PC-3 (cell line): ENCODE measurements around the gene SUCO. TPM values are rescaled to one million over a fixed set of nuclear protein-coding genes. Genes with fewer than 3 reads are reported as not detected.

ENCODE experiments used
- ATAC-seq: fragments of 200-7000 bp; cut with Tn5 transposase; 2 replicates; pipeline ENCODE4 v1.9.1; 2020; ENCODE audit warnings: mild to moderate bottlenecking, moderate library complexity
- BruUV-seq: library from RNA; stranded (reverse); fragments of 400-500 nt; replicated peaks from 2 replicates; lab custom pipeline; 2021; lab: Mats Ljungman, UMichigan
- CTCF ChIA-PET: fragments of 300-600 bp; sonication (Branson Sonifier 250); formaldehyde crosslinking; loops from one replicate; lab custom pipeline; 2022; ENCODE audit warnings: antibody characterized with exemption; lab: Charles Lee
- POLR2A ChIA-PET: fragments of 300-600 bp; sonication (Branson Sonifier 250); formaldehyde crosslinking; loops from one replicate; lab custom pipeline; 2022; ENCODE audit warnings: antibody characterized with exemption; ENCODE audit not compliant: unreplicated experiment; lab: Charles Lee
- DNase-seq: peaks from one replicate; pipeline ENCODE4 v3.0.0-alpha.2; 2015
- H2AFZ ChIP-seq: fragments of 300-600 bp; sonication (generic); 2 replicates; pipeline ENCODE4 v1.6.0; 2016; ENCODE audit warnings: antibody characterized with exemption, low read length
- H3F3A ChIP-seq: fragments of 300-600 bp; sonication (generic); one replicate; pipeline ENCODE4 v1.6.0; 2017; ENCODE audit warnings: antibody characterized with exemption, low read length, control low read depth, mild to moderate bottlenecking; ENCODE audit not compliant: unreplicated experiment
- H3K27ac ChIP-seq: fragments of 300-600 bp; sonication (generic); 2 replicates; pipeline ENCODE4 v1.5.1; 2016; ENCODE audit warnings: mild to moderate bottlenecking, low read length
- H3K27me3 ChIP-seq: fragments of 300-600 bp; sonication (generic); 2 replicates; pipeline ENCODE4 v1.6.1; 2016; ENCODE audit warnings: low read length, mixed read lengths
- H3K36me3 ChIP-seq: fragments of 300-600 bp; sonication (generic); 2 replicates; pipeline ENCODE4 v1.6.1; 2016; ENCODE audit warnings: low read depth, mixed run types, low read length, mixed read lengths
- H3K4me1 ChIP-seq: fragments of 300-600 bp; sonication (generic); 2 replicates; pipeline ENCODE4 v1.5.1; 2016; ENCODE audit warnings: low read length; ENCODE audit not compliant: insufficient read depth
- H3K4me2 ChIP-seq: fragments of 300-600 bp; sonication (generic); 2 replicates; pipeline ENCODE4 v1.6.0; 2016; ENCODE audit warnings: low read length
- H3K4me3 ChIP-seq: fragments of 300-600 bp; sonication (generic); 2 replicates; pipeline ENCODE4 v1.5.1; 2016; ENCODE audit warnings: mild to moderate bottlenecking, low read length, mixed read lengths
- H3K79me2 ChIP-seq: fragments of 300-600 bp; sonication (generic); 2 replicates; pipeline ENCODE4 v1.6.1; 2017; ENCODE audit warnings: low read length, mixed read lengths
- H3K9ac ChIP-seq: fragments of 300-600 bp; sonication (generic); 2 replicates; pipeline ENCODE4 v1.6.0; 2016; ENCODE audit warnings: mild to moderate bottlenecking, low read length
- H3K9me2 ChIP-seq: fragments of 300-600 bp; sonication (generic); replicated peaks from 2 replicates; pipeline ENCODE4 v1.6.1; 2016; ENCODE audit warnings: mixed run types, low read length, mixed read lengths
- H3K9me3 ChIP-seq: fragments of 300-600 bp; sonication (generic); 2 replicates; pipeline ENCODE4 v1.6.1; 2016; ENCODE audit warnings: low read length, mixed read lengths
- H4K20me1 ChIP-seq: fragments of 300-600 bp; sonication (generic); 2 replicates; pipeline ENCODE4 v1.6.1; 2016; ENCODE audit warnings: low read length, mixed read lengths
- EZH2 ChIP-seq: fragments of 300-600 bp; sonication (generic); IDR thresholded peaks from one replicate; pipeline ENCODE4 v1.6.1; 2017; ENCODE audit warnings: antibody characterized with exemption, mild to moderate bottlenecking, low read length; ENCODE audit not compliant: unreplicated experiment
- EZH2phosphoT487 ChIP-seq: fragments of 300-600 bp; sonication (generic); IDR thresholded peaks from 2 replicates; pipeline ENCODE4 v1.6.1; 2018; ENCODE audit warnings: mild to moderate bottlenecking, antibody characterized with exemption, low read length, borderline replicate concordance
- intact Hi-C: fragments of 100-400 bp; cut with micrococcal nuclease; formaldehyde crosslinking; loops from 2 replicates; pipeline ENCODE4 v1.9.0; 2023
- total RNA-seq: library from RNA; depleted of rRNA; stranded (reverse); fragments of >200 nt; gene quantifications from 2 replicates; pipeline ENCODE4 v1.2.3, GENCODE V29; 2014
- TF ChIP-seq, protein P1 (sequence below): fragments of 300-600 bp; sonication (generic); conservative IDR thresholded peaks from 2 replicates; pipeline ENCODE4 v1.5.1; 2017; ENCODE audit warnings: antibody characterized with exemption, low read depth, mild to moderate bottlenecking, low read length

SUCO gene
- total RNA-seq, 1 experiment from 2014 or later: 72.0 TPM

DNA sequence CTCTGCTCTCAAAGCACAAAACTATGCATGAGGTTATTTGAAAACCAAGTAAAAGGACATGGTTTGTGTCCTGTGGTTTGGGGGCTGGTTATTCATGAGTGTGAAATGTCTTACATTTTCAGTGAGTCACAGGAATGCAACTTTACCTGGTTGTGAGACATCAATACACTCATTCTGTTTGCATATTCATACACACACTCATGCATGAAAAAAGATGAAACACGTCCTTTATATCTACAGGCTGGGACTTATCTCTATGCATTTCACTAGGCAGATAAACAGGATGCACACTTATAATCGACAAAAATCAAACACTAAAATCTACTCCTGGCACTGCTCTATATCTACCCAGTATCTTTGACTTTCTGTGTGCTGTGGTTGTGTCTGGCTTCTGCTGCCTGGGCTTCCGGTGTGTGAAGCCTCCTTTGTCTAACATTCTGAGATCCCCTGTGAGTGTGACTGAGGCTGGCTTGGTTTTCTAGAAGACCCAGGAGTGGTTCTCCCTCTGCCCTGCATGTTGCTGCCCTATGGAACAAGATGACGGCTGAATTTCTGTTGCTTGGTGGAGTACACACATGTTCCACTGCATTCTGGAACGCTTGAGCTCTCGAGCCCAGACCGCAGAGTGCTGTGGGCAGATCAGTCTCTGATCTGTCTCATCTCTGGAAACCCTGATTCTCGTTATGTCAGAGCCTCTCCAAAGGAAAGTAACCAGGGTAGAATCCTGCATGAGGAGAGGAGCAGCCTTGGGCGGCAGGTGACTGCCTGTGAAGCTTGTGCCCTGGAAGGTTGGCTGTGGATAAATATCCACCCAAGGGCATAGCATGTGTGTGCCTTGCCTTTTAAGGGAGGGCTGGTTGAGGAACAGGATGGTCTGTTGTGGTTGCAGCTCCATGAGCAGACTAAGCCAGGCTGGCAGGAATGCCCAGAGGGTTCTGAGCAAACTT lies 106.2 kb downstream of the SUCO start:
- Histone ChIP-seq H3K27me3 (no peaks in the 10 kb centered on the region), H3K9me3 (no peaks in the 10 kb centered on the region), H3K9ac (peak overlapping the region; percentile 68), H3F3A (peaks cover 31% of the 10 kb centered on the region), H3K27ac (peak overlapping the region; percentile 78), H3K79me2 (no peaks in the 10 kb centered on the region), H3K4me3 (peak overlapping the region; percentile 36), H4K20me1 (no peaks in the 10 kb centered on the region), H3K9me2 (no peaks in the 10 kb centered on the region), H3K4me1 (peaks cover 71% of the 10 kb centered on the region), H2AFZ (peak overlapping the region; percentile 32), H3K36me3 (no peaks in the 10 kb centered on the region; the same call in 1 of the 2 replicates), H3K4me2 (peak overlapping the region; percentile 66)
- ATAC-seq: peak; percentile 78
- TF ChIP-seq EZH2: no peak
- TF ChIP-seq EZH2phosphoT487: no peak
- TF ChIP-seq, protein P1, sequence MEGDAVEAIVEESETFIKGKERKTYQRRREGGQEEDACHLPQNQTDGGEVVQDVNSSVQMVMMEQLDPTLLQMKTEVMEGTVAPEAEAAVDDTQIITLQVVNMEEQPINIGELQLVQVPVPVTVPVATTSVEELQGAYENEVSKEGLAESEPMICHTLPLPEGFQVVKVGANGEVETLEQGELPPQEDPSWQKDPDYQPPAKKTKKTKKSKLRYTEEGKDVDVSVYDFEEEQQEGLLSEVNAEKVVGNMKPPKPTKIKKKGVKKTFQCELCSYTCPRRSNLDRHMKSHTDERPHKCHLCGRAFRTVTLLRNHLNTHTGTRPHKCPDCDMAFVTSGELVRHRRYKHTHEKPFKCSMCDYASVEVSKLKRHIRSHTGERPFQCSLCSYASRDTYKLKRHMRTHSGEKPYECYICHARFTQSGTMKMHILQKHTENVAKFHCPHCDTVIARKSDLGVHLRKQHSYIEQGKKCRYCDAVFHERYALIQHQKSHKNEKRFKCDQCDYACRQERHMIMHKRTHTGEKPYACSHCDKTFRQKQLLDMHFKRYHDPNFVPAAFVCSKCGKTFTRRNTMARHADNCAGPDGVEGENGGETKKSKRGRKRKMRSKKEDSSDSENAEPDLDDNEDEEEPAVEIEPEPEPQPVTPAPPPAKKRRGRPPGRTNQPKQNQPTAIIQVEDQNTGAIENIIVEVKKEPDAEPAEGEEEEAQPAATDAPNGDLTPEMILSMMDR: no peak
- ChIA-PET CTCF (interaction anchor here (0.6 to 1.0 kb wide), 3 partner anchors 80 to 339 kb away, joined by 3 to 12 read pairs (median 5); no protein-coding TSS in a partner anchor), POLR2A (interaction anchor here (0.6 kb wide), 3 partner anchors 29 to 280 kb away, joined by 3 to 5 read pairs (median 4); no protein-coding TSS in a partner anchor)
- intact Hi-C loops: loop anchor here (1.0 kb wide), 7 partner anchors 30 to 190 kb away; partner anchors contain the start of gene SUCO
- BruUV-seq: TSS peak; percentile 93
- peak; percentile 100 for DNase-seq

DNA sequence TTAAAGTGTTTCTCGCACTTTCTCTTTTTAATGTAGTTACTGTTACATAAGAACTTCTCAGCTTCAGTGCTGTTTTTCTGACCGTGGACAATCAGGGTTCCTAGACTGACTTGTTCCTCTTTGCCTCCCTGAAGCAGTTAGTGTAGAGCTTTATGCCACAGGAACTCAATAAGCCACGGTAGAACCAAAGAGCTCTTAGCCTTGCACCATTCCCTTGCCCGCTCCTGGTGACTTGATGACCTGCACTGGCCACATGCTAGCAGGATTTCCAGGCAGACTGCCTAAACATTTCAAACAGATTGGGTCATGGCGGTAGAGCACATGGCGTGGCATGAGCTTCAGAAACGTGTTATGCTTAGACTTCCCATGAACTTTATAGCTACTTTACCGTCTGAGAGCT lies 107.2 kb downstream of the SUCO start:
- intact Hi-C loops: no loop called here
- Histone ChIP-seq H3K9ac (peak overlapping the region; percentile 68), H3K36me3 (no peaks in the 10 kb centered on the region; the same call in 1 of the 2 replicates), H4K20me1 (no peaks in the 10 kb centered on the region), H3K4me1 (peaks cover 72% of the 10 kb centered on the region), H2AFZ (peak overlapping the region; percentile 32; the same call in 1 of the 2 replicates), H3K4me3 (peak overlapping the region; percentile 36; the same call in 1 of the 2 replicates), H3K9me3 (no peaks in the 10 kb centered on the region), H3K9me2 (no peaks in the 10 kb centered on the region), H3K27ac (peak overlapping the region; percentile 78), H3K27me3 (no peaks in the 10 kb centered on the region), H3F3A (peaks cover 31% of the 10 kb centered on the region), H3K4me2 (peak overlapping the region; percentile 66), H3K79me2 (no peaks in the 10 kb centered on the region)
- no TSS peak for BruUV-seq
- DNase-seq (peak; percentile 43), ATAC-seq (no peak)
- ChIA-PET CTCF (interaction anchor here (1.0 kb wide), 2 partner anchors 80 to 189 kb away, joined by 5 to 12 read pairs; no protein-coding TSS in a partner anchor), POLR2A (interaction anchor here (0.6 kb wide), 2 partner anchors 28 to 192 kb away, joined by 4 to 5 read pairs; no protein-coding TSS in a partner anchor)
- TF ChIP-seq EZH2phosphoT487: no peak

DNA sequence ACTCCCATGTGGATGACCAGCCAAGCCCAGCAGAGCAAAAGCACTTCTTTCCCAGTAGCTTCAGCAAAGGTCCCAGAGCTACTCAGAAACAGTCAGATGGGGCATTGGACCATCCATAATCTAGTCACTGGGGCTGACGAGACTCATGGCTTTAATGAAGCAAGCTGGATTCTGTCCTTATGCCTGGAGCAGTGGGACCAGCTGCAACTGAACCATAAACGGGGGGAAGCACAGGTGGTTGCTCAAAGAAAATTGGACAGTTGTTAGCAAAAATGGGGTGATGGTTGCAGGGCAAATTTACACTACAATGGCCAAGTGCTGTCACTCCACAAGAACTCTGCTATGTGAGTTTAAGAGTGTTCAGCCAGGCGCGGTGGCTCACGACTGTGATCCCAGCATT lies 108.5 kb downstream of the SUCO start:
- Histone ChIP-seq H3K27ac (no peak overlapping the region), H3K4me1 (peaks cover 72% of the 10 kb centered on the region), H3K36me3 (no peaks in the 10 kb centered on the region; the same call in 1 of the 2 replicates), H3K9me3 (no peaks in the 10 kb centered on the region), H3K27me3 (no peaks in the 10 kb centered on the region), H3F3A (peaks cover 31% of the 10 kb centered on the region), H3K4me2 (no peak overlapping the region), H2AFZ (no peak overlapping the region), H3K9me2 (no peaks in the 10 kb centered on the region), H3K9ac (no peak overlapping the region), H3K79me2 (no peaks in the 10 kb centered on the region), H3K4me3 (no peak overlapping the region), H4K20me1 (no peaks in the 10 kb centered on the region)
- ChIA-PET CTCF (no interaction called here), POLR2A (no interaction called here)
- no peak for DNase-seq
- no TSS peak for BruUV-seq
- intact Hi-C loops: no loop called here
- no peak for TF ChIP-seq EZH2phosphoT487
- TF ChIP-seq, protein P1: no peak
- TF ChIP-seq EZH2: no peak
- ATAC-seq: no peak
